Mammary epithelial cell (primary cell): ENCODE data around the gene AAGAB.

Experiments used
- CTCF ChIP-seq, 2 donors: IDR thresholded peaks in 1 of 2; conservative IDR thresholded peaks in 1 of 2; 2 replicates each; pipeline ENCODE4 v1.5.1; 2011 to 2012; ENCODE audit warnings: inconsistent platforms in 2 of 2, low read length in 2 of 2, mild to moderate bottlenecking in 2 of 2, control low read depth in 1 of 2, low read depth in 1 of 2; ENCODE audit not compliant: insufficient read depth in 1 of 2; ENCODE audit errors: extremely low read depth in 1 of 2
- EZH2 ChIP-seq: IDR thresholded peaks from 2 replicates; pipeline ENCODE4 v1.6.1; 2012; ENCODE audit warnings: low read length, inconsistent platforms, borderline replicate concordance

- TF ChIP-seq CTCF (conservative IDR thresholded peaks at IDR 0.05 in 1 of 2, IDR thresholded peaks at IDR 0.05 in 1 of 2; ENCODE audit: extremely low read depth in 1 of 2, insufficient read depth in 1 of 2, low read depth in 1 of 2, low read length in 2 of 2) = no peak
- TF ChIP-seq EZH2 = no peak
Observed at GRCh38 chr15:67185621-67186225, 68.7 kb downstream of the AAGAB start.
